OCI-LY1 (cell line): ENCODE data around the gene FRA10AC1.

Source experiments
- H2AFZ ChIP-seq: fragments of 200-600 bp; sonication (generic), shearing (Covaris generic); 2 replicates; pipeline ENCODE4 v1.6.0; 2014; ENCODE audit warnings: antibody characterized with exemption, mild to moderate bottlenecking, low read length
- H3F3A ChIP-seq: fragments of 200-600 bp; sonication (generic), shearing (Covaris generic); 2 replicates; pipeline ENCODE4 v1.6.0; 2014; ENCODE audit warnings: mild to moderate bottlenecking, antibody characterized with exemption, low read length, moderate library complexity; ENCODE audit not compliant: insufficient read depth
- H3K27ac ChIP-seq: fragments of 200-600 bp; sonication (generic); 2 replicates; pipeline ENCODE4 v1.5.1; 2014; ENCODE audit warnings: low read length, mixed run types, mild to moderate bottlenecking, low read depth; ENCODE audit not compliant: poor library complexity, severe bottlenecking
- H3K27me3 ChIP-seq: fragments of 200-600 bp; sonication (generic); 2 replicates; pipeline ENCODE4 v1.6.0; 2014; ENCODE audit warnings: antibody characterized with exemption, mild to moderate bottlenecking, low read length, moderate library complexity; ENCODE audit not compliant: insufficient read depth
- H3K36me3 ChIP-seq: fragments of 200-600 bp; sonication (generic); 2 replicates; pipeline ENCODE4 v1.6.1; 2014; ENCODE audit warnings: mild to moderate bottlenecking, antibody characterized with exemption, low read length, moderate library complexity, mixed read lengths; ENCODE audit not compliant: insufficient read depth
- H3K4me1 ChIP-seq: fragments of 200-600 bp; sonication (generic); 2 replicates; pipeline ENCODE4 v1.5.1; 2014; ENCODE audit warnings: mild to moderate bottlenecking, low read length, moderate library complexity; ENCODE audit not compliant: insufficient read depth, severe bottlenecking
- H3K4me2 ChIP-seq: fragments of 200-600 bp; sonication (generic), shearing (Covaris generic); 2 replicates; pipeline ENCODE4 v1.6.1; 2014; ENCODE audit warnings: low read length
- H3K4me3 ChIP-seq: fragments of 200-600 bp; sonication (generic); 2 replicates; pipeline ENCODE4 v1.5.1; 2014; ENCODE audit warnings: low read length, low read depth, mild to moderate bottlenecking, mixed read lengths; ENCODE audit not compliant: poor library complexity, severe bottlenecking
- H3K79me2 ChIP-seq: fragments of 200-600 bp; shearing (Covaris generic); 2 replicates; pipeline ENCODE4 v1.6.1; 2016; ENCODE audit warnings: mixed run types, low read length, mixed read lengths; ENCODE audit not compliant: insufficient read depth
- H3K9ac ChIP-seq: fragments of 200-600 bp; sonication (generic), shearing (Covaris generic); 2 replicates; pipeline ENCODE4 v1.6.1; 2014; ENCODE audit warnings: mild to moderate bottlenecking, low read length, mixed read lengths
- H3K9me2 ChIP-seq: fragments of 200-600 bp; sonication (generic), shearing (Covaris generic); 2 replicates; pipeline ENCODE4 v1.6.1; 2014; ENCODE audit warnings: low read depth, mild to moderate bottlenecking, low read length, mixed read lengths
- H3K9me3 ChIP-seq: fragments of 200-600 bp; shearing (Covaris generic); 2 replicates; pipeline ENCODE4 v1.6.1; 2014; ENCODE audit warnings: low read length, mixed read lengths
- H4K20me1 ChIP-seq: fragments of 200-600 bp; sonication (generic), shearing (Covaris generic); 2 replicates; pipeline ENCODE4 v1.6.0; 2016; ENCODE audit warnings: mild to moderate bottlenecking, low read length; ENCODE audit not compliant: insufficient read depth
- EZH2 ChIP-seq: fragments of 200-600 bp; sonication (generic), shearing (Covaris generic); IDR thresholded peaks from 2 replicates; pipeline ENCODE4 v1.8.0; 2017; ENCODE audit warnings: borderline replicate concordance, mixed run types, mild to moderate bottlenecking, antibody characterized with exemption, low read length, moderate library complexity, mixed read lengths
- TF ChIP-seq, protein P1 (sequence below): fragments of 200-600 bp; sonication (generic), shearing (Covaris generic); IDR thresholded peaks from 2 replicates; pipeline ENCODE4 v1.5.1; 2017; ENCODE audit warnings: mild to moderate bottlenecking, antibody characterized with exemption, low read length, moderate library complexity, mixed read lengths

The FRA10AC1 gene

DNA sequence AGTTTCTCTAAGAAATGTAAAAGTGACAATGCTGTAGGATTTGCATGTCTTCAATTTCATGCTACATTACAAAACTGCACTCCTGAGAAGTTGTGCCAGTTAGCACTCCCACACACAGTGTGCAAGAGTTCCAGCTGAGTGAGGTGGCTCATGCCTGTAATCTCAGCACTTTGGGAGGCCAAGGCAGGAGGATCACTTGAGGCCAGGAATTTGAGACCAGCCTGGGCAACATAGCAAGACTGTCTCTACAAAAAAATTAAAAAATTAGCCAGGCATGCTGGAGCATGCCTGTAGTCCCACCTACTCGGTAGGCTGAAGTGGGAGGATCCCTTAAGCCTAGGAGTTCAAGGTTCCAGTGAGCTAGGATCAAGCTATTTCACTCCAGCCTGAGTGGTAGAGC lies 44.6 kb downstream of the FRA10AC1 start:
- no peaks in the 10 kb centered on the region for H3K36me3 ChIP-seq
- H3K9me2 ChIP-seq, result no peaks in the 10 kb centered on the region
- no peaks in the 10 kb centered on the region for H3K4me1 ChIP-seq
- H2AFZ ChIP-seq, result no peak overlapping the region
- no peaks in the 10 kb centered on the region for H3K9me3 ChIP-seq
- H3K27ac ChIP-seq, result no peak overlapping the region
- no peaks in the 10 kb centered on the region for H3K27me3 ChIP-seq
- H3F3A ChIP-seq, result no peaks in the 10 kb centered on the region
- no peak for TF ChIP-seq EZH2
- TF ChIP-seq, protein P1, sequence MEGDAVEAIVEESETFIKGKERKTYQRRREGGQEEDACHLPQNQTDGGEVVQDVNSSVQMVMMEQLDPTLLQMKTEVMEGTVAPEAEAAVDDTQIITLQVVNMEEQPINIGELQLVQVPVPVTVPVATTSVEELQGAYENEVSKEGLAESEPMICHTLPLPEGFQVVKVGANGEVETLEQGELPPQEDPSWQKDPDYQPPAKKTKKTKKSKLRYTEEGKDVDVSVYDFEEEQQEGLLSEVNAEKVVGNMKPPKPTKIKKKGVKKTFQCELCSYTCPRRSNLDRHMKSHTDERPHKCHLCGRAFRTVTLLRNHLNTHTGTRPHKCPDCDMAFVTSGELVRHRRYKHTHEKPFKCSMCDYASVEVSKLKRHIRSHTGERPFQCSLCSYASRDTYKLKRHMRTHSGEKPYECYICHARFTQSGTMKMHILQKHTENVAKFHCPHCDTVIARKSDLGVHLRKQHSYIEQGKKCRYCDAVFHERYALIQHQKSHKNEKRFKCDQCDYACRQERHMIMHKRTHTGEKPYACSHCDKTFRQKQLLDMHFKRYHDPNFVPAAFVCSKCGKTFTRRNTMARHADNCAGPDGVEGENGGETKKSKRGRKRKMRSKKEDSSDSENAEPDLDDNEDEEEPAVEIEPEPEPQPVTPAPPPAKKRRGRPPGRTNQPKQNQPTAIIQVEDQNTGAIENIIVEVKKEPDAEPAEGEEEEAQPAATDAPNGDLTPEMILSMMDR, result no peak
- H3K79me2 ChIP-seq, result no peaks in the 10 kb centered on the region
- no peak overlapping the region for H3K4me2 ChIP-seq
- H3K4me3 ChIP-seq, result no peak overlapping the region
- H3K9ac ChIP-seq, result no peak overlapping the region
- H4K20me1 ChIP-seq, result no peaks in the 10 kb centered on the region

DNA sequence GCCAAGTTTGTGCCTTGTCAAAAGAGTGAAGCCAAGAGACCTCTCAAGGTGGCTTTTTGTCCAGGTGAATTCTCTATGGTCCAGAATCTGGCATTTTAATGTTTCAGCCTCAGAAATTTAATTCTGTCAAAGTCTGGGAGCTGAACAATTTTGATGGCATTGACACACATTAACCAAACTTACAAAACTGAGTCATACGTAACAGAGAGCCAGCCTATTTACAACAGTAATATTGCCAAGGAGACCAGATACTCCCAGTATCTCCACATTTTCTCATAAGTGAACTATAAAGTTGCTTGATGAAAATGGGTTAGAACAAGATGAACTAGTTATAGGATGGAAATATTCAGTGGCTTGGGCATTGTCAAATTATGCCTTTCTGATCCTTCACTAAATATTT lies 46.2 kb downstream of the FRA10AC1 start:
- Histone ChIP-seq H4K20me1 (no peaks in the 10 kb centered on the region), H3K36me3 (no peaks in the 10 kb centered on the region), H3K79me2 (no peaks in the 10 kb centered on the region), H3K4me3 (no peak overlapping the region), H3K9ac (no peak overlapping the region), H3K27ac (no peak overlapping the region), H3K27me3 (no peaks in the 10 kb centered on the region), H3K9me2 (no peaks in the 10 kb centered on the region), H3F3A (no peaks in the 10 kb centered on the region), H3K4me2 (no peak overlapping the region), H3K9me3 (no peaks in the 10 kb centered on the region), H3K4me1 (no peaks in the 10 kb centered on the region), H2AFZ (no peak overlapping the region)
- TF ChIP-seq, protein P1, result no peak
- TF ChIP-seq EZH2, result no peak

DNA sequence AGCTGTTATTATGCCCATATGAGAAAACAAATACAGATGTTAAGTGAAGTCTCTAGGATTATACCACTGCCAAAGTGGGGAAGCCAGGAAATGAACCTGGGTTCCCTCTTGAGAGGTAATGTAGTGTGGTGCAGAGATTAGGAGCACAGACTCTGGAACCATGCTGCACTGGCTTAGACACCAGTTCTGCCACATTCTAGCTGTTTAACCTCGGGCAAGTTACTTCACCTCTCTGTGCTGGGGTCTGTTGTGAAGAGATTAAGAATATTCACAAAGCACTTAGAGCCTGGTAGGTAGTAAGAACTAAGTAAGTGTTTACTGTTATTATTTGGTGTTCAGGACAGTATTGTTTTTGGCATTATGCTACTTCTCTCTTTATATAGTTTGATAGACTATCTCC lies 48.2 kb downstream of the FRA10AC1 start:
- Histone ChIP-seq H2AFZ (no peak overlapping the region), H3K27ac (no peak overlapping the region), H3K9ac (no peak overlapping the region), H3K9me3 (no peaks in the 10 kb centered on the region), H3K4me2 (no peak overlapping the region), H3K4me1 (no peaks in the 10 kb centered on the region), H3K27me3 (no peaks in the 10 kb centered on the region), H3K9me2 (no peaks in the 10 kb centered on the region), H3K4me3 (no peak overlapping the region), H4K20me1 (no peaks in the 10 kb centered on the region), H3K36me3 (no peaks in the 10 kb centered on the region), H3F3A (no peaks in the 10 kb centered on the region), H3K79me2 (no peaks in the 10 kb centered on the region)
- TF ChIP-seq, protein P1, result no peak
